Mesothelial cell of epicardium (in vitro differentiated cells): ENCODE results near the gene KIF3B. TPM values are rescaled to one million over a fixed set of nuclear protein-coding genes. Genes with fewer than 3 reads are reported as not detected.

ENCODE experiments used
- DNase-seq, 2 experiments: peaks; one replicate each; pipeline ENCODE4 v3.0.0; 2021; ENCODE audit warnings: low spot score in 2 of 2; ENCODE audit not compliant: unreplicated experiment in 2 of 2
- H3K27ac Mint-ChIP-seq: 2 replicates; pipeline ENCODE4 v1.8.0; 2021; ENCODE audit warnings: mixed read lengths
- H3K27me3 Mint-ChIP-seq: 2 replicates; pipeline ENCODE4 v1.8.0; 2021; ENCODE audit warnings: low read depth, mixed read lengths
- H3K36me3 Mint-ChIP-seq: 2 replicates; pipeline ENCODE4 v1.8.0; 2021; ENCODE audit warnings: mixed read lengths
- H3K4me1 Mint-ChIP-seq: 2 replicates; pipeline ENCODE4 v1.8.0; 2021; ENCODE audit warnings: mixed read lengths
- H3K4me3 Mint-ChIP-seq: 2 replicates; pipeline ENCODE4 v1.8.0; 2021; ENCODE audit warnings: mild to moderate bottlenecking, moderate library complexity, mixed read lengths
- H3K9me3 Mint-ChIP-seq: 2 replicates; pipeline ENCODE4 v1.8.0; 2021; ENCODE audit warnings: mixed read lengths
- total RNA-seq: library from RNA; stranded (reverse); gene quantifications from 3 replicates; pipeline ENCODE4 v1.2.1, GENCODE V29; 2021
- TF ChIP-seq, protein P1 (sequence below): fragments of 200-600 bp; sonication (generic); IDR thresholded peaks from one replicate; pipeline ENCODE4 v1.5.0; 2021; ENCODE audit warnings: antibody characterized with exemption; ENCODE audit not compliant: unreplicated experiment

KIF3B gene
- total RNA-seq, 1 donor from 2014 or later = 21.1 TPM

DNA sequence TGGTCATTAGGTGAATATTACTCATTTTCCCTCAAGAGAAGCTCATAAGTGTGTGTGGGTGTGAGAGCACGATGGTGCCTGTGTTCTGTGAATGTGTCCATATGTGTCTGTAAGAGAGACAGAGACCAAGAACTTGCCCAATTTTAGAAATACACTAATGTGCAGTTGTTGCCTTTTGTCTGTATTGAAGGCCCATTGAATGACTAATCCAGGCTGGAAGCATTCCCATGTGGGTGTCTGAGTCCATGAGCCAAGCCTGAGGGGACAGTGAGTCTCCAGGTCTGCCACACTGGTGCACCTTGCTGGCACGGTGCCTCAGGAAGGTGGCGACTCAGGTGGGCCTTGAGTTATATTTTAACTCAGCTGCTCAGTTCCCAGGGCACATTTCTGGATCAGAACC, 55.2 kb downstream of the KIF3B start:
- Mint-ChIP-seq H3K4me1 (peaks cover 6% of the 10 kb centered on the region), H3K4me3 (no peak overlapping the region), H3K36me3 (peaks cover 9% of the 10 kb centered on the region), H3K27me3 (no peaks in the 10 kb centered on the region), H3K9me3 (no peaks in the 10 kb centered on the region), H3K27ac (no peak overlapping the region)
- TF ChIP-seq, protein P1, sequence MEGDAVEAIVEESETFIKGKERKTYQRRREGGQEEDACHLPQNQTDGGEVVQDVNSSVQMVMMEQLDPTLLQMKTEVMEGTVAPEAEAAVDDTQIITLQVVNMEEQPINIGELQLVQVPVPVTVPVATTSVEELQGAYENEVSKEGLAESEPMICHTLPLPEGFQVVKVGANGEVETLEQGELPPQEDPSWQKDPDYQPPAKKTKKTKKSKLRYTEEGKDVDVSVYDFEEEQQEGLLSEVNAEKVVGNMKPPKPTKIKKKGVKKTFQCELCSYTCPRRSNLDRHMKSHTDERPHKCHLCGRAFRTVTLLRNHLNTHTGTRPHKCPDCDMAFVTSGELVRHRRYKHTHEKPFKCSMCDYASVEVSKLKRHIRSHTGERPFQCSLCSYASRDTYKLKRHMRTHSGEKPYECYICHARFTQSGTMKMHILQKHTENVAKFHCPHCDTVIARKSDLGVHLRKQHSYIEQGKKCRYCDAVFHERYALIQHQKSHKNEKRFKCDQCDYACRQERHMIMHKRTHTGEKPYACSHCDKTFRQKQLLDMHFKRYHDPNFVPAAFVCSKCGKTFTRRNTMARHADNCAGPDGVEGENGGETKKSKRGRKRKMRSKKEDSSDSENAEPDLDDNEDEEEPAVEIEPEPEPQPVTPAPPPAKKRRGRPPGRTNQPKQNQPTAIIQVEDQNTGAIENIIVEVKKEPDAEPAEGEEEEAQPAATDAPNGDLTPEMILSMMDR = no peak
- no peak for DNase-seq

DNA sequence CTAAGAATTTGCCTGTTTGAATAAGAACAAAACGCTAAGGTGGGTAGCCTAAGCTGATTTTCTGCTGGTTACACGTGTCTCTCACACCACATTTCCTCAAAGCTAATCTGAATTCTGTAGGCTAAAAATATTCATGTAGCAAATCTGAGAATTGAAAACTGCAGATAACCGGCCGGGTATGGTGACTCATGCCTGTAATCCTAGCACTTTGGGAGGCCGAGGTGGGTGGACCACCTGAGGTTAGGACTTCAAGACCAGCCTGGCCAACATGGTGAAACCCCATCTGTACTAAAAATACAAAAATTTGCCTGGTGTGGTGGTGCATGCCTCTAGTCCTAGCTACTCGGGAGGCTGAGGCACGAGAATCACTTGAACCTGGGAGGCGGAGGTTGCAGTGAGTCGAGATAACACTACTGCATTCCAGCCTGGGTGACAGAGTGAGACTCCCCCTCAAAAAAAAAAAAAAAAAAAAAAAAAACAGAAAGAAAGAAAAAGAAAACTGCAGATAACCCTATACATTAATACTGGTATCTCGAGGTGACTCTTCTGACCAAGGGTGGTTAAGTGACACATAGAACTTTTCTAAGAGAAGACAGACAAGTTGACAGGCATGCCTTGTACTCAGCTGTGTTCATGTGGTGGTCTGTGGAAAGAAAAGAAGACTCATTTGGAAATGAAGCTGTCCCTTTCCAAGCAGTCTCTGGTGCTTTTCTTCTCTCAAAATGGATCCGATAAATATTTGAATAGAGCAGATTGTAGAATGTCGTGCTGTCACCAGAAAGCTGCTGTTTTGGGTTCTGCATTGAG, 55.9 kb downstream of the KIF3B start:
- Mint-ChIP-seq H3K9me3 (no peaks in the 10 kb centered on the region), H3K4me3 (no peak overlapping the region), H3K27ac (no peak overlapping the region), H3K4me1 (peaks cover 6% of the 10 kb centered on the region), H3K36me3 (peaks cover 9% of the 10 kb centered on the region), H3K27me3 (no peaks in the 10 kb centered on the region)
- TF ChIP-seq, protein P1 = no peak
- no peak for DNase-seq

DNA sequence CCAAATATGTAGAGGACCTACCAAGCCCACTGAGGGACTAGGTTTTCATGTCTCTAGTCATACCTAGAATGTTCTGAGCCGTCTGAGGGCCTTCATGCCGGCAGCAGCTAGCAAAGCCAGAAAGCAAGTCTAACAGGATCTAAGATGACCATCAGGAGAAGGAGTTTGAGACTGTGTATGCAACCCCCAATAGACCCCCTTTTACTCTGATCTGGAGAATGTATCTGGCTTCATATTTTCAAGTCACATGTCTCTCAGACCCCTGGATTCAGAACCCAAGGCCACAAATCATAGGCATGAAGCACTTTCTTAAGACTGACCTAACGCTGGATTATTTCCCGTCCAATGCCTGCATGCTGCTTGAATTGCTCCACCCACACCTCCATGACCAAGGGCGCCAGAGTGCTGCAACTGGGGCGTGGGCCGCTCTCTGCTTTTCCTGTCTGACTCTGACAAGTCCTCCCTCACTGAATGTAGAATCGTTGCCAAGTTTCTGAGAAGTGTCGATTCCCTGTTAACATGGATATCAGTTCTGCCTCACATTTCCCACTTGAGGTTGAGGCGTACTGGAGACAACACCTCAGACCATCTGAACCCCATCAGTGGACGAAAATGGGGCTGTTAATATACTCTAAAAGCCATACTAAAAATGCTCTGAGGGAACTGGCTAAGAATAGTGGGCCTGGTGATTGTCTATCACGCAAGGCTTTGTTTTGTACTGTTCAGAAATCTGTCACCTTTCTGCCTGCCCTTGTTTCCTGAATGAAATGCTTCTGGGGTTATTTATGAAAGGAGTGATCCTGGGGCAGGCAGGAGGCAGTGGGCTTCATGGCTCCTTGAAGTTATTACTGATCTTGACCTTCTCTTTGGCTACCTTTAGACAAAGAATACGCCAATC, 56.8 kb downstream of the KIF3B start:
- TF ChIP-seq, protein P1 = no peak
- no peak for DNase-seq
- Mint-ChIP-seq H3K4me1 (peaks cover 6% of the 10 kb centered on the region), H3K27ac (no peak overlapping the region), H3K36me3 (peaks cover 7% of the 10 kb centered on the region), H3K4me3 (no peak overlapping the region), H3K27me3 (no peaks in the 10 kb centered on the region), H3K9me3 (no peaks in the 10 kb centered on the region)

- no peaks in the 10 kb centered on the region for H3K9me3 Mint-ChIP-seq
- H3K36me3 Mint-ChIP-seq = peaks cover 7% of the 10 kb centered on the region
- no peak for DNase-seq
- no peaks in the 10 kb centered on the region for H3K27me3 Mint-ChIP-seq
- H3K27ac Mint-ChIP-seq = peak overlapping the region; percentile 51
- H3K4me3 Mint-ChIP-seq = no peak overlapping the region
- TF ChIP-seq, protein P1 = peak; percentile 18
- peaks cover 6% of the 10 kb centered on the region for H3K4me1 Mint-ChIP-seq
These were observed 59.5 kb downstream of the KIF3B start for GRCh38 chr20:32336918-32337347.

- Mint-ChIP-seq H3K4me3 (no peak overlapping the region), H3K4me1 (peaks cover 6% of the 10 kb centered on the region), H3K9me3 (no peaks in the 10 kb centered on the region), H3K27me3 (no peaks in the 10 kb centered on the region), H3K36me3 (peaks cover 7% of the 10 kb centered on the region), H3K27ac (peak overlapping the region; percentile 53)
- no peak for DNase-seq
- TF ChIP-seq, protein P1 = no peak
These were observed 60.6 kb downstream of the KIF3B start for GRCh38 chr20:32337937-32338661.
